Tibial nerve (tissue), 4 donors: Measurements from ENCODE around the gene HOXA5. TPM values are rescaled to one million over a fixed set of nuclear protein-coding genes. Genes with fewer than 3 reads are reported as not detected.
A peak's percentile ranks its signal among the peaks of the same experiment; 100 is the strongest.

Experiments used
- DNase-seq, 2 donors: peaks; one replicate each; pipeline ENCODE4 v3.0.0-alpha.2; 2019; ENCODE audit warnings: low spot score in 2 of 2
- H3K27ac ChIP-seq, 4 donors: fragments of 200-600 bp; sonication (generic) in 3 of 4; one replicate each; pipeline ENCODE4 v1.5.1; 2017 to 2019; ENCODE audit warnings: mild to moderate bottlenecking in 1 of 4
- H3K27me3 ChIP-seq, 2 donors: fragments of 200-600 bp; sonication (generic) in 1 of 2; one replicate each; pipeline versions ENCODE4 v1.5.1 to v1.6.0; 2017 to 2019
- H3K36me3 ChIP-seq, 3 donors: fragments of 200-600 bp; sonication (generic); one replicate each; pipeline ENCODE4 v1.5.1; 2018 to 2019
- H3K4me1 ChIP-seq, 4 donors: fragments of 200-600 bp; sonication (generic) in 3 of 4; one replicate each; pipeline ENCODE4 v1.5.1; 2017 to 2019
- H3K4me3 ChIP-seq, 4 donors: fragments of 200-600 bp; sonication (generic) in 3 of 4; one replicate each; pipeline ENCODE4 v1.5.1; 2017 to 2019; ENCODE audit warnings: mild to moderate bottlenecking in 1 of 4, moderate library complexity in 1 of 4
- H3K9me3 ChIP-seq, 4 donors: fragments of 200-600 bp; sonication (generic) in 3 of 4; one replicate each; pipeline ENCODE4 v1.5.1; 2017 to 2019
- EP300 ChIP-seq, 2 donors: sonication (generic); formaldehyde crosslinking; IDR thresholded peaks; one replicate each; pipeline ENCODE4 v1.6.1; 2017; ENCODE audit warnings: antibody characterized with exemption in 2 of 2, mild to moderate bottlenecking in 1 of 2
- POLR2A ChIP-seq, 2 donors: fragments of 450-650 bp; IDR thresholded peaks; one replicate each; pipeline ENCODE4 v1.6.1; 2017; ENCODE audit warnings: antibody characterized with exemption in 2 of 2, mild to moderate bottlenecking in 2 of 2, moderate library complexity in 2 of 2
- WGBS, 2 donors: methylation state at CpG; one replicate each; pipeline ENCODE4 v1.1.5; 2018; 5-methylcytosine and 5-hydroxymethylcytosine counted together
- total RNA-seq, 4 donors: library from RNA; depleted of rRNA; stranded (reverse); fragments of >200 nt; gene quantifications; one replicate each; pipeline ENCODE4 v1.1.0, GENCODE V29; 2016
- TF ChIP-seq, protein P1 (sequence below), 5 experiments: fragments of 200-600 bp in 3 of 5; fragments of 450-650 bp in 2 of 5; sonication (generic) in 3 of 5; IDR thresholded peaks; one replicate each; pipeline ENCODE4 v1.5.1; 2016 to 2019; ENCODE audit warnings: antibody characterized with exemption in 5 of 5, mild to moderate bottlenecking in 3 of 5, moderate library complexity in 2 of 5

The HOXA5 gene
- total RNA-seq, 4 donors from 2014 or later = 12.0 to 25.9 (median 16.6) TPM

DNA sequence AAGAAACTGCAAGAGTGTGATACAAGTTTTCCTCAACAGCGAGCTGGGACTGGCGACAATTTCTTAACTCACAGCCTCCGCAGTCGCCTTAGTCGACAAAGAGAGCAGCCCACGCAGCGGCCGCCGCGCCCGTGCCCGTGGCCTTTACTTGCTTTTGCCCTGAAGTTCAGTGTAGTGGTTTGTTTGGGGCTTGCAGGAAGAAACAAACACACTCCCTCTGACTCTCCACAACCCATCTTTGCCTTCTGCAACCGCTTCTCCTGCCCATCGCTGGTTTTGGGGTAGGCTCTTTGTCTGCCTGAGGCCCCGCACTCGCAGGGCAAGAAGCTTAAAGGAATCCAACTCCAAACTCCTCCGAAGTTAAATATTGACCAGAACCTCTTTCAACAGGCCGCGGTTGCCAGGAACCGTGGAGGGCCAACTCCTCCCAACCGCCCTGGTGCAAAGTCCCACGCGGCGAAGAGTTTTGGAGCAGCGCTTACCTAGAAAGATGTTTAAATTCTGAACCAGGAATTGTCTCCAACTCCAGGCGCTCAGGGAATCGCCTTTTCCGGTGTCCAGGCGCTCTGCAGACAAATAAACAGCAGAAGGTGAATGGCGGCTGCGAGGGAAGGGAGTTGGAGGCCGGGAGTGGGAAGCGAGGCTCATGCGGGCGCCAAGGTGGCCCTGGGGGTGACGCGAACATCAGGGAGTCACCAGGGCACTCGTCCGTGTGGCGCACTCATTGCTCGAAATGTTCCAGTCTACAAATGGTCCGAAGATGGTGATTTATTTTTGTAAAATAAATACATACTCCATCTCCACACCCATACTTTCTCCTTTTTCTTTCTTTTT lies 21.2 kb downstream of the HOXA5 start:
- Histone ChIP-seq H3K4me1 (peaks cover 0 to 56% (median 1%) of the 10 kb centered on the region in 4 donors), H3K9me3 (no peaks in the 10 kb centered on the region), H3K36me3 (peaks cover 0 to 25% (median 0%) of the 10 kb centered on the region in 3 donors), H3K27ac (peak overlapping the region in 1 of 4 donors; percentile 59), H3K4me3 (no peak overlapping the region), H3K27me3 (peaks cover 0 to 32% of the 10 kb centered on the region in 2 donors)
- no peak for DNase-seq
- TF ChIP-seq, protein P1, sequence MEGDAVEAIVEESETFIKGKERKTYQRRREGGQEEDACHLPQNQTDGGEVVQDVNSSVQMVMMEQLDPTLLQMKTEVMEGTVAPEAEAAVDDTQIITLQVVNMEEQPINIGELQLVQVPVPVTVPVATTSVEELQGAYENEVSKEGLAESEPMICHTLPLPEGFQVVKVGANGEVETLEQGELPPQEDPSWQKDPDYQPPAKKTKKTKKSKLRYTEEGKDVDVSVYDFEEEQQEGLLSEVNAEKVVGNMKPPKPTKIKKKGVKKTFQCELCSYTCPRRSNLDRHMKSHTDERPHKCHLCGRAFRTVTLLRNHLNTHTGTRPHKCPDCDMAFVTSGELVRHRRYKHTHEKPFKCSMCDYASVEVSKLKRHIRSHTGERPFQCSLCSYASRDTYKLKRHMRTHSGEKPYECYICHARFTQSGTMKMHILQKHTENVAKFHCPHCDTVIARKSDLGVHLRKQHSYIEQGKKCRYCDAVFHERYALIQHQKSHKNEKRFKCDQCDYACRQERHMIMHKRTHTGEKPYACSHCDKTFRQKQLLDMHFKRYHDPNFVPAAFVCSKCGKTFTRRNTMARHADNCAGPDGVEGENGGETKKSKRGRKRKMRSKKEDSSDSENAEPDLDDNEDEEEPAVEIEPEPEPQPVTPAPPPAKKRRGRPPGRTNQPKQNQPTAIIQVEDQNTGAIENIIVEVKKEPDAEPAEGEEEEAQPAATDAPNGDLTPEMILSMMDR (IDR thresholded peaks at IDR 0.05) = no peak
- no peak for TF ChIP-seq EP300 (IDR thresholded peaks at IDR 0.05)
- TF ChIP-seq POLR2A (IDR thresholded peaks at IDR 0.05) = no peak
- WGBS, 2 donors = 61 to 62% methylated on average over 42 of the region's 42 CpGs

DNA sequence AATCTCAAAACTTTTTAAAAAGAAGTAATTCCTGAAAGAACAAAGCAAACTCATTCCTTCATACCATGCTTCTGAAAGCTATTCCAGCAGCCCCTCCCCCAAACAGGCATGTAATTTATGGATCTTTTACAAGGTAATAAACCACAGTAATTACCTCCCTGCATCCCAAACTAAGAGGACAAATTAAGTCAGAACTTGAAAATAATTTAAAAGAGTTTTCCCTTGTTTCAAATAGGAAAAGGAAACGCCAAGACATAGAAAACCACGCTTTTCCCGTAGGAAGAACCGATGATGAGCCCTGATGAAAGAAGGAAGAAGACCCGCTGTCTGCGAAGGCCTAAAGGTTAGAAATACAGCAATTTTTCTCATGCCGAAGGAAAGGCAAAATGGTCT lies 21.8 kb downstream of the HOXA5 start:
- WGBS, 2 donors = 70 to 82% methylated on average over 7 of the region's 7 CpGs
- TF ChIP-seq EP300 (IDR thresholded peaks at IDR 0.05) = no peak
- TF ChIP-seq, protein P1 (IDR thresholded peaks at IDR 0.05) = no peak
- TF ChIP-seq POLR2A (IDR thresholded peaks at IDR 0.05) = no peak
- Histone ChIP-seq H3K4me3 (no peak overlapping the region), H3K4me1 (peaks cover 0 to 60% (median 1%) of the 10 kb centered on the region in 4 donors), H3K27ac (peak overlapping the region in 1 of 4 donors; percentile 59), H3K27me3 (peaks cover 0 to 29% of the 10 kb centered on the region in 2 donors), H3K9me3 (no peaks in the 10 kb centered on the region), H3K36me3 (peaks cover 0 to 25% (median 0%) of the 10 kb centered on the region in 3 donors)
- DNase-seq = no peak

DNA sequence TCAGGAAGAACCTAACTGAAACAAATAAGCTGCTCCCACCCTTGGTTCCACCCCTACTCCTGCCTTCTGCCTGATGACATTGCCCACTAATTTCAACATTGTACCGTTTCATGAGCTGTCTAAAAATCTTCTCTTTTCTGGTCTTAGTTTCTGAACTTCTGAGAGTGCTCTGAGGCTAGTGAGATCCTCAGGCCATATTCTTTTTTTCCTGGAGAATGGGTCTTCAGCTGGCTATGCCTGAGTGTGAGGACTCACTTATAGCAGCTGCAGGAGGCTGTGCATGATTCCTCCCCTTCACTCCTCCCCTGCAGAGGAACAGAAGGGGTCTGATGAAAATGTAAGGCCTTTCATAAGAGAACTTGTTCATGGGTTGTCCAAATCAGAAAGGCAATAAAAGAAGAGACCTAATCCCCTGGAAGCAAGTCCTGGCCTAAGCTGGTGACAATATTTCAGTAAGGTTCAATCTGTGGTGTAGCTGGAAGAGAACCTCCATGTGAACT lies 24.0 kb downstream of the HOXA5 start:
- H3K4me1 ChIP-seq = peaks cover 0 to 50% (median 1%) of the 10 kb centered on the region in 4 donors
- no peak overlapping the region for H3K4me3 ChIP-seq
- whole genome bisulfite sequencing, 2 donors = 63 to 68% methylated on average over 1 of the region's 1 CpG
- H3K27ac ChIP-seq = no peak overlapping the region
- TF ChIP-seq, protein P1 (IDR thresholded peaks at IDR 0.05) = no peak
- TF ChIP-seq EP300 (IDR thresholded peaks at IDR 0.05) (no peak), POLR2A (IDR thresholded peaks at IDR 0.05) (no peak)
- H3K27me3 ChIP-seq = peaks cover 0 to 38% of the 10 kb centered on the region in 2 donors
- H3K36me3 ChIP-seq = peaks cover 0 to 23% (median 0%) of the 10 kb centered on the region in 3 donors
- H3K9me3 ChIP-seq = no peaks in the 10 kb centered on the region
- DNase-seq = no peak

DNA sequence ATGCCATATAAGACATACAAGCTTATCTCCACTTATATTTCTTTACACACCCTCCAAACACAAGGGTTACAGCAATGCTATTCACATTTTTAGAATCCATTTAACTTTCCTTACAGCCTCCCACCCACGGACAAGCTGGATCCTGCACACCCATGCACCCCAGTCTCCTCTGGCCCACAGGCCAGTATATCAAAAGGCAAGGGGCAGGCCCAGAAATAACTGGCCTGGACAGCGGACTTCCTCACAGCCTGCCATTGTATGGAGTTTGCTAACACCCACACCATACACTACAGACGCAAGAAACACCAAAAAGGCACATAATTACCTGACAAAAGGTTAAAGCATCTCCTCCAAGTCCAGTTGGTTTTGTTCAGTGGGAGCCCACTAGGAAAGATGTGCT lies 24.9 kb downstream of the HOXA5 start:
- Histone ChIP-seq H3K27me3 (peaks cover 0 to 40% of the 10 kb centered on the region in 2 donors), H3K36me3 (peaks cover 0 to 16% (median 0%) of the 10 kb centered on the region in 3 donors), H3K9me3 (no peaks in the 10 kb centered on the region), H3K4me3 (no peak overlapping the region), H3K4me1 (peaks cover 0 to 52% (median 1%) of the 10 kb centered on the region in 4 donors), H3K27ac (peak overlapping the region in 1 of 4 donors; percentile 29)
- TF ChIP-seq POLR2A (IDR thresholded peaks at IDR 0.05) (no peak), EP300 (IDR thresholded peaks at IDR 0.05) (no peak)
- TF ChIP-seq, protein P1 (IDR thresholded peaks at IDR 0.05) = no peak
- WGBS, 2 donors = 47 to 52% methylated on average over 3 of the region's 3 CpGs
- DNase-seq = no peak
